Keratinocyte (primary cell): Measurements from ENCODE around the gene CCDC185. TPM values are rescaled to one million over a fixed set of nuclear protein-coding genes. Genes with fewer than 3 reads are reported as not detected.
A peak's percentile ranks its signal among the peaks of the same experiment; 100 is the strongest.

Experiments
- DNase-seq: peaks from one replicate; pipeline ENCODE4 v3.0.0-alpha.2; 2011; ENCODE audit warnings: low read depth, missing footprints, low spot score
- FAIRE-seq: peaks from 2 replicates; lab custom pipeline; 2011; peaks lifted over from hg19 to GRCh38; lab: Jason Lieb, UNC
- H2AFZ ChIP-seq: 2 replicates; pipeline ENCODE4 v1.6.0; 2012; ENCODE audit warnings: low read length, control low read depth, inconsistent platforms; ENCODE audit not compliant: control insufficient read depth
- H3K27ac ChIP-seq: 2 replicates; pipeline ENCODE4 v1.5.1; 2011; ENCODE audit warnings: low read length; ENCODE audit not compliant: control insufficient read depth, insufficient read depth
- H3K27me3 ChIP-seq: 3 replicates; pipeline ENCODE4 v1.6.0; 2011; ENCODE audit warnings: low read length; ENCODE audit not compliant: control insufficient read depth, insufficient read depth; ENCODE audit errors: extremely low read depth
- H3K36me3 ChIP-seq, 2 experiments: 2 replicates in 1 of 2; 3 replicates in 1 of 2; pipeline ENCODE4 v1.5.1; 2011; ENCODE audit warnings: low read length in 2 of 2, mild to moderate bottlenecking in 1 of 2; ENCODE audit not compliant: control insufficient read depth in 2 of 2, insufficient read depth in 2 of 2; ENCODE audit errors: extremely low read depth in 1 of 2
- H3K4me1 ChIP-seq: 3 replicates; pipeline ENCODE4 v1.5.1; 2011; ENCODE audit warnings: low read length; ENCODE audit not compliant: control insufficient read depth, insufficient read depth; ENCODE audit errors: extremely low read depth
- H3K4me2 ChIP-seq: 3 replicates; pipeline ENCODE4 v1.6.0; 2011; ENCODE audit warnings: low read depth, low read length; ENCODE audit not compliant: control insufficient read depth, insufficient read depth; ENCODE audit errors: extremely low read depth
- H3K4me3 ChIP-seq, 3 experiments: fragments of 200-600 bp in 1 of 3; sonication (generic) in 1 of 3; 2 replicates in 2 of 3; 3 replicates in 1 of 3; pipeline ENCODE4 v1.5.1; 2011 to 2016; ENCODE audit warnings: low read length in 3 of 3, mild to moderate bottlenecking in 3 of 3, control low read depth in 2 of 3, inconsistent platforms in 1 of 3, low read depth in 1 of 3, mixed read lengths in 1 of 3, mixed run types in 1 of 3, moderate library complexity in 1 of 3; ENCODE audit not compliant: control insufficient read depth in 2 of 3, insufficient read depth in 2 of 3; ENCODE audit errors: extremely low read depth in 1 of 3
- H3K79me2 ChIP-seq: 2 replicates; pipeline ENCODE4 v1.6.0; 2012; ENCODE audit warnings: low read length; ENCODE audit not compliant: control insufficient read depth, insufficient read depth
- H3K9ac ChIP-seq: 3 replicates; pipeline ENCODE4 v1.6.0; 2011; ENCODE audit warnings: low read length; ENCODE audit not compliant: control insufficient read depth, insufficient read depth; ENCODE audit errors: extremely low read depth
- H3K9me1 ChIP-seq: 3 replicates; pipeline ENCODE4 v1.6.0; 2011; ENCODE audit warnings: low read length; ENCODE audit not compliant: control insufficient read depth, insufficient read depth; ENCODE audit errors: extremely low read depth
- H3K9me3 ChIP-seq: 2 replicates; pipeline ENCODE4 v1.5.1; 2012; ENCODE audit warnings: low read depth, low read length; ENCODE audit not compliant: control insufficient read depth
- H4K20me1 ChIP-seq: 3 replicates; pipeline ENCODE4 v1.6.0; 2011; ENCODE audit warnings: low read length; ENCODE audit not compliant: control insufficient read depth, insufficient read depth; ENCODE audit errors: extremely low read depth
- EZH2 ChIP-seq: IDR thresholded peaks from one replicate; pipeline ENCODE4 v1.6.1; 2012; ENCODE audit warnings: inconsistent platforms, mild to moderate bottlenecking, low read length, moderate library complexity
- dilution Hi-C: fragments of 300-500 bp; cut with MboI; formaldehyde crosslinking; loops from one replicate; pipeline ENCODE4 v1.7.0; 2020; ENCODE audit warnings: low sequenced_read_pairs; ENCODE audit not compliant: extremely low pct_ligation_motif_present
- polyA plus RNA-seq, 5 experiments: library from polyadenylated mRNA; depleted of rRNA in 3 of 5; stranded (reverse) in 3 of 5; stranded (forward) in 1 of 5; unstranded in 1 of 5; fragments of >200 nt; gene quantifications; 1 replicate in 1 of 5; 2 replicates in 3 of 5; 3 replicates in 1 of 5; pipeline versions ENCODE4 v1.2.1 to v1.2.3, GENCODE V29; 2011 to 2012; ENCODE audit warnings: missing spikeins in 2 of 5, low read depth in 1 of 5, low replicate concordance in 1 of 5
- TF ChIP-seq, protein P1 (sequence below), 3 experiments: IDR thresholded peaks in 1 of 3; conservative IDR thresholded peaks in 1 of 3; optimal IDR thresholded peaks in 1 of 3; 2 replicates in 2 of 3; 3 replicates in 1 of 3; pipeline versions ENCODE3 to v1.5.1; 2011; ENCODE audit warnings: low read length in 3 of 3, mild to moderate bottlenecking in 3 of 3, moderate library complexity in 2 of 3, control low read depth in 1 of 3, inconsistent platforms in 1 of 3; ENCODE audit not compliant: insufficient read depth in 2 of 3; ENCODE audit errors: extremely low read depth in 1 of 3

The CCDC185 gene
- polyA plus RNA-seq, 1 donor (not counting 4 experiments of a cell fraction or from before 2014, with no cell fraction given): not detected

DNA sequence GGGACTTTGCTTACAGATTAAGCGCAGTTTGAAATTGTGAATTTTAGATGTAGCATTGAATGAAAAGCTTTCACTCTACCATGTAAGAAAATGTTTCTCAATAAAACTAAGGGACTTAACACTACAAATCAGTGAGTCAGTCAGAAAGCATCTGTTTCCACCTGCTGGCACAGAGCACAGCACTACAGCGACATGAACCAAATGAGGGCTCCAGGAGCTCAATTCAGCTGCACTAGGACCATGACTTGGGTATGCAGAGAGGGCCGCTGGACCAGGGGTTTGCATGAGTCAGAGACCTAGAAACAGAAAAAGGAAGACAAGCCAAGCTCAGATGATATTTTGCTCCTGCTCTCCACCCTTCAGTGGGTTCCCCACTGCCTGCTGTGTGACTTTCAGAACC lies 34.4 kb upstream of the CCDC185 start:
- Histone ChIP-seq H3K9ac (no peak overlapping the region), H3K4me1 (peaks cover 23% of the 10 kb centered on the region), H3K4me2 (no peak overlapping the region), H3K27ac (no peak overlapping the region), H2AFZ (no peak overlapping the region), H3K79me2 (no peaks in the 10 kb centered on the region), H3K4me3 (no peak overlapping the region), H3K27me3 (peaks cover 15% of the 10 kb centered on the region), H3K9me1 (no peaks in the 10 kb centered on the region), H4K20me1 (no peaks in the 10 kb centered on the region), H3K9me3 (no peaks in the 10 kb centered on the region), H3K36me3 (no peaks in the 10 kb centered on the region)
- no peak for TF ChIP-seq EZH2
- TF ChIP-seq, protein P1, sequence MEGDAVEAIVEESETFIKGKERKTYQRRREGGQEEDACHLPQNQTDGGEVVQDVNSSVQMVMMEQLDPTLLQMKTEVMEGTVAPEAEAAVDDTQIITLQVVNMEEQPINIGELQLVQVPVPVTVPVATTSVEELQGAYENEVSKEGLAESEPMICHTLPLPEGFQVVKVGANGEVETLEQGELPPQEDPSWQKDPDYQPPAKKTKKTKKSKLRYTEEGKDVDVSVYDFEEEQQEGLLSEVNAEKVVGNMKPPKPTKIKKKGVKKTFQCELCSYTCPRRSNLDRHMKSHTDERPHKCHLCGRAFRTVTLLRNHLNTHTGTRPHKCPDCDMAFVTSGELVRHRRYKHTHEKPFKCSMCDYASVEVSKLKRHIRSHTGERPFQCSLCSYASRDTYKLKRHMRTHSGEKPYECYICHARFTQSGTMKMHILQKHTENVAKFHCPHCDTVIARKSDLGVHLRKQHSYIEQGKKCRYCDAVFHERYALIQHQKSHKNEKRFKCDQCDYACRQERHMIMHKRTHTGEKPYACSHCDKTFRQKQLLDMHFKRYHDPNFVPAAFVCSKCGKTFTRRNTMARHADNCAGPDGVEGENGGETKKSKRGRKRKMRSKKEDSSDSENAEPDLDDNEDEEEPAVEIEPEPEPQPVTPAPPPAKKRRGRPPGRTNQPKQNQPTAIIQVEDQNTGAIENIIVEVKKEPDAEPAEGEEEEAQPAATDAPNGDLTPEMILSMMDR (optimal IDR thresholded peaks at IDR 0.05 in 1 of 3, IDR thresholded peaks at IDR 0.05 in 1 of 3, conservative IDR thresholded peaks at IDR 0.05 in 1 of 3; ENCODE audit: extremely low read depth in 1 of 3, insufficient read depth in 2 of 3, low read length in 3 of 3): peak in 2 of 3 experiments; percentile 22 to 50
- DNase-seq (no peak), FAIRE-seq (peak; percentile 43)
- dilution Hi-C loops: no loop called here

DNA sequence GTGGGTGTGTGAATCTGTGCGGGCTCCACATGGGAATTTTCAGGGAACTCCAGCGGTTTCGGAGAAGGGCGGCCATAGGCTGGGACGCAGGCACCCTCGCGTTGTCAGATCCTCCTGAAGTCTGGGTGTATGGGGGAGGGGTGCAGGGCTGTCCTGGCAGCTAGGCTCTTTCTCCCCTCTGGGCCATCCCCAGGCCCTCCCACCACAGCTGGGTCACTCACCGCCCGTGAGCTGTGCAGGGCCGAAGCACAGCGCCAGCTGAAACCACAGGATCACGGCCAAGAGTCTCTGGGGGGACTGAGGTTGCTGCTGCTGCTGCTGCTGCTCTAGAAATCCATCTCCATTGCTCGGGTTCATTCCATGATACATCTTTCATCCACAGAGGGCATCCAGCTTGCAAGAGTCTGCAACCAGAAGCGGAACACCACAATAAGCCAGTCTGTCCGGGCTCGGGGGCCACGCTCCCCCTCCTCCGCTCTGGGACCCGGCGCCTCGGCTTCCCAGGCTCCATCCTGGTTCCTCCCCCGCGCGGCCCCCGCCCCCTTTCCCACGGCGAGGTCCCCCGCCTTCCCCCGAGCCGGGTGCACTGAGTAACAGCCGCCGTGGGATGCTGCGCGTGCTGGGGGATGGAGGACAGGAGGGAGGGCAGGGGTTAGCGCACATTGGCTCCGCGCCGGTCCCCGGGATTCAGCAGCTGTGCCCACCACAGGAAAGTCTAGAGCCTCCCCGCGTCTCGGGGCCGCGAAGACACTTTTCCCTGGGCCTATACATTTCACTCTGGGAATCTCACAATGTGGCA lies 30.0 kb upstream of the CCDC185 start:
- Histone ChIP-seq H3K27ac (no peak overlapping the region), H3K4me1 (peaks cover 13% of the 10 kb centered on the region), H3K36me3 (no peaks in the 10 kb centered on the region), H3K9me1 (no peaks in the 10 kb centered on the region), H3K9me3 (no peaks in the 10 kb centered on the region), H4K20me1 (no peaks in the 10 kb centered on the region), H3K27me3 (peaks cover 36% of the 10 kb centered on the region), H3K4me3 (peak overlapping the region in 2 of 3 experiments; percentile 38 to 51), H3K79me2 (no peaks in the 10 kb centered on the region), H3K9ac (no peak overlapping the region), H3K4me2 (peak overlapping the region; percentile 58), H2AFZ (no peak overlapping the region)
- DNase-seq (no peak), FAIRE-seq (no peak)
- dilution Hi-C loops: no loop called here
- TF ChIP-seq EZH2: peak; percentile 79
- TF ChIP-seq, protein P1 (optimal IDR thresholded peaks at IDR 0.05 in 1 of 3, IDR thresholded peaks at IDR 0.05 in 1 of 3, conservative IDR thresholded peaks at IDR 0.05 in 1 of 3; ENCODE audit: extremely low read depth in 1 of 3, insufficient read depth in 2 of 3, low read length in 3 of 3): no peak
